MM.1S (cell line): ENCODE results near the gene STK32A.

Experiments
- CTCF ChIP-seq: fragments of 300-600 bp; sonication (generic); IDR thresholded peaks from 2 replicates; pipeline ENCODE4 v1.5.1; 2016; ENCODE audit warnings: antibody characterized with exemption, low read length, mixed read lengths
- EZH2 ChIP-seq: fragments of 300-600 bp; sonication (generic); optimal IDR thresholded peaks from 2 replicates; pipeline ENCODE3; 2017; ENCODE audit warnings: low read depth, mild to moderate bottlenecking, antibody characterized with exemption, low read length, mixed read lengths

GRCh38 chr5:147290261-147290660 is 55.4 kb downstream of the STK32A start:
- TF ChIP-seq CTCF (no peak), EZH2 (no peak)
